GM12801 (cell line): ENCODE measurements around the gene PRICKLE1.

Experiments used
- CTCF ChIP-seq: IDR thresholded peaks from one replicate; pipeline ENCODE4 v1.5.1; 2011; ENCODE audit warnings: control low read depth; ENCODE audit not compliant: insufficient read length; ENCODE audit errors: extremely low read depth

The PRICKLE1 gene

GRCh38 chr12:42442311-42442759 lies 147.2 kb downstream of the PRICKLE1 start:
- no peak for TF ChIP-seq CTCF

DNA sequence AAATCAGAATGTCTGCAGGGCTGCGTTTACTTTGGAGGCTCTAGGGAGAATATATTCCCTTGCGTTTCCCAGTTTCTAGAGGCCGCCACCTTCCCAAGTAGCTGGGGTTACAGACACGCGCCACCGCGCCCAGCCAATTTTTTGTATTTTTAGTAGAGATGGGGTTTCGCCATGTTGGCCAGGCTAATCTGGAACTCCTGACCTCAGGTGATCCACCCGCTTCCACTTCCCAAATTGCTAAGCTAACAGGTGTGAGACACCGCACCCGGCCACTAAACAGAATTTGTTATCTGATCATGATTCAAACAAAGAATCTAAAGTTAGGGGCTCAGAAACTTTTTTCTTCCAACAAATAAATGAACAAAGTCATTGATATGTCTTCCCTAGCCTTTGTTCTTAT lies 148.9 kb downstream of the PRICKLE1 start:
- TF ChIP-seq CTCF = no peak

DNA sequence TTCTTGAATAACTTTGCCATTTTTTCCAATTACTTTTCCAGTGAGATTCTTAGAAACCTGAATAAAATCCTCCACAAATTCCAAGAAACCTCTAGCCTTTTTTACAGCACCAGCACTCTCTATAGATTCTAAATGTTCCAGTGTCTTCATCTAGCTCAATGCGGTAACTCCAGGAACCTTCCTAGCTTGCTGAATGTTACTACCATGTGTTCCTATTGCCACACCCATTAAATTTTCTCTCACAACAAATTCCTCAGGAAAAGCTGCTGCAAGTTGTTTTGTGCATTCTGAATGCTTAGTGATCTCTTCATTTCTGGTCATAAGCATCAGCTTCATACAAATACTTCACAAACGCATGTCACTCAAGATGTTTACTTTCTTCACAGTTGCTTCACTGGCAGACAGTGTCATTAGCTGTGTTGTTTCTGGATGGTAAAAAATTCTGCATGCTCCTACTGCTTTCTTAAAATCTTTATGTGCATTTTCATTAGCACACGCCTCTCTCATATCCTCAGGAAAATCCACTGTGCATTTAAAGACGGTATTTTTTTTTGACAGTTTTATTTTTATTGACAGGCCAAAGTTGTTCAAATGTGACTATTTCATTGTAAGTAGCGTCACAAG lies 156.9 kb downstream of the PRICKLE1 start:
- no peak for TF ChIP-seq CTCF

- TF ChIP-seq CTCF = no peak
These were observed 160.7 kb downstream of the PRICKLE1 start for GRCh38 chr12:42428850-42429249.

DNA sequence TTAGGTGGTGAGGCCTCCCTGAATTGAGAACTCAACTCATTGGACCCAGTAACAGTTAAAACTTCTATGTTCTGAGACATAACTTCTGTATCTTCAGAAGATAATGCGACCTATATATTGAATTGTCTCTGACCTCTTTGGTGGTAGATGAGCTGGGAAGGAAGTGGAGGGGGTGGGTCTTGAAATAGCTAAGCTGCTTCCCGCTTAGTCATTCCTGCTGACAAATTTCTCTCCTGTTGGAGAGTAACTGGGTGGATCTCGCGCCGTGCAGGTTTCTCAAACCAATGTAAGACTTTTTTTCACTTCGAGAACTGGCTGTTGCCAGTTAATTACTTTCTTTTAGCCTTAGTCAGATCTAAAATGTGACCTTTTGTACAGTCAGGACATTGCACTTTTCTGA lies 162.8 kb downstream of the PRICKLE1 start:
- TF ChIP-seq CTCF = no peak

GRCh38 chr12:42422785-42423184 lies 166.8 kb downstream of the PRICKLE1 start:
- no peak for TF ChIP-seq CTCF

- TF ChIP-seq CTCF = no peak
These were observed 167.4 kb downstream of the PRICKLE1 start for GRCh38 chr12:42421844-42422779.
